ENCODE results near the gene APEX1.

APEX1 gene

DNA sequence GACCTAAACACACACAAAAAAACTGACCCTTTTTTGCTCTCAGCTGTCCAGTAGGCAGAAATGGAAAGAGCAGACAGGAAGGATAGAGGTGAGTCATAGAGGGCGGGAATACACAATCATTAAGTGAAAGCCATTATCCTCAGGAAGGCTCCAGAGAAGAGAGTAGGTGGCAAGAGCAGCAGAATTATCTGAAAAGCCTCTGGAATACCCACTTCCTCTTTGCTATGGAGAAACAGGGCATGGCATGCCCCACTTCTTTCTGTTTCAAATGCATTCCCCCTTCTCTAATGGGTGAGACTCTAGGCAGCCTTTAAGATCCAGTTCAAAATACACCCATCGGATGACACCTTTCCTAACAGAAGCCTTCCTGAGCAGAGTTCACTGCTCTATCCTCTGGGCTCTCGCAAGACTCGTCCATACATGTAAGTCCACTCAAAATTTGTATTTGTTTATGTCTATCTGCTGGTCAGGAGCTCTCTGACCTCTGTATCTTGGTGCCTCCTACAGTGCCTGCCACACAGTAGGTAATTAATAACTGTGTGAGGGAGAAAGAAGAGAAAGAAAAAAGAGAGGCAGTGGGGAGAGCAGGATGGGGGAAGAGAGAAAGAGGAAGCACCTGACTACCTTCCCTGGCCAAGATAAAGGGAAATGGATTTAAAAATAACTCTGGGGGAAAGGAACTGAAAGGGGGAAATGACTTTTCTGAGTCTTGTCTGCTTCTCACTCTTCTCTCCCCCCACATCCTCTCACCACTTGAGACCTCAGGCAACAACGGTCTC is 27.6 kb upstream of the APEX1 start:
- peak overlapping the region; percentile 34 for H3K9ac ChIP-seq (ENCODE audit: low read depth, low read length)
- peak overlapping the region; percentile 39 for H3K4me2 ChIP-seq (ENCODE audit: insufficient read depth, low read length)
- no peaks in the 10 kb centered on the region for H3K79me2 ChIP-seq (ENCODE audit: insufficient read depth, low read length)
- H3K27me3 ChIP-seq (ENCODE audit: insufficient read depth, low read length, poor library complexity), result no peaks in the 10 kb centered on the region
- H3K36me3 ChIP-seq (ENCODE audit: insufficient read depth, low read length), result no peaks in the 10 kb centered on the region
- peak overlapping the region; percentile 61 for H2AFZ ChIP-seq (ENCODE audit: low read depth, low read length)
- H3K27ac ChIP-seq (ENCODE audit: low read length), result peak overlapping the region; percentile 74
- no peak for TF ChIP-seq CTCF (IDR thresholded peaks at IDR 0.05; ENCODE audit: borderline replicate concordance, extremely low read depth, low read length, poor library complexity, severe bottlenecking)
- TF ChIP-seq EZH2 (IDR thresholded peaks at IDR 0.05; ENCODE audit: borderline replicate concordance, low read depth, low read length, severe bottlenecking), result no peak
- ATAC-seq (ENCODE audit: insufficient read depth, low read depth) (peak; percentile 86), DNase-seq (peak; percentile 46)
- peaks cover 16% of the 10 kb centered on the region for H3K4me1 ChIP-seq (ENCODE audit: insufficient read depth, low read length)
- no peaks in the 10 kb centered on the region for H3K9me3 ChIP-seq (ENCODE audit: insufficient read depth, low read length, severe bottlenecking)
- H4K20me1 ChIP-seq (ENCODE audit: insufficient read depth, low read length), result no peaks in the 10 kb centered on the region
- H3K4me3 ChIP-seq (ENCODE audit: low read depth in 1 of 2, low read length in 2 of 2), result no peak overlapping the region

GRCh38 chr14:20428010-20428365 is 27.0 kb upstream of the APEX1 start:
- no peak for DNase-seq
- Histone ChIP-seq H4K20me1 (ENCODE audit: insufficient read depth, low read length) (no peaks in the 10 kb centered on the region), H3K36me3 (ENCODE audit: insufficient read depth, low read length) (no peaks in the 10 kb centered on the region), H3K79me2 (ENCODE audit: insufficient read depth, low read length) (no peaks in the 10 kb centered on the region), H3K27me3 (ENCODE audit: insufficient read depth, low read length, poor library complexity) (no peaks in the 10 kb centered on the region), H3K27ac (ENCODE audit: low read length) (peak overlapping the region; percentile 74), H3K9ac (ENCODE audit: low read depth, low read length) (peak overlapping the region; percentile 34), H3K4me1 (ENCODE audit: insufficient read depth, low read length) (peaks cover 16% of the 10 kb centered on the region), H3K4me3 (ENCODE audit: low read depth in 1 of 2, low read length in 2 of 2) (no peak overlapping the region), H3K4me2 (ENCODE audit: insufficient read depth, low read length) (peak overlapping the region; percentile 39), H2AFZ (ENCODE audit: low read depth, low read length) (peak overlapping the region; percentile 61; the same call in 1 of the 2 replicates), H3K9me3 (ENCODE audit: insufficient read depth, low read length, severe bottlenecking) (no peaks in the 10 kb centered on the region)
- TF ChIP-seq EZH2 (IDR thresholded peaks at IDR 0.05; ENCODE audit: borderline replicate concordance, low read depth, low read length, severe bottlenecking), result no peak
- no peak for TF ChIP-seq CTCF (IDR thresholded peaks at IDR 0.05; ENCODE audit: borderline replicate concordance, extremely low read depth, low read length, poor library complexity, severe bottlenecking)
- peak; percentile 30; the same call in 2 of the 3 replicates for ATAC-seq (ENCODE audit: insufficient read depth, low read depth)

DNA sequence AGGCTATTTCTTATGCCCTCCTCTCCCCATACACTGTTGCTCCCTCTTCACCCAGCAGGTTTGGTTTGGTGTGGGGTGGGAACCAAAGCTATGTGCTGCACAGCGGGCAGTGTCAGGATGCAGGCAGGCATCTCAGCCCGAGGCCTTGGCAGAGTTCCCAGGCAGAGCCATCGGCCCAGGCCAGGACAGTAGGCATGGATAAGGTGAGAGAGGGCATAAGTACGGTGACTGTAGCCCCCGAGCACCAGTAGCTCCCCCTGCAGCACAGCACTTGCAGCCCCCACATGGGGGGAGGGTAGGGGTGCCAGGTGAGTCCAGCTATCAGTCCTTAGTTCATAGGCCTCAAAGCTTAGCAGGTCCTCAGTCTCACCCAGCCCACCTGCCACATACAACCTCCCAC is 26.2 kb upstream of the APEX1 start:
- Histone ChIP-seq H3K79me2 (ENCODE audit: insufficient read depth, low read length) (no peaks in the 10 kb centered on the region), H3K27ac (ENCODE audit: low read length) (no peak overlapping the region), H3K36me3 (ENCODE audit: insufficient read depth, low read length) (no peaks in the 10 kb centered on the region), H3K27me3 (ENCODE audit: insufficient read depth, low read length, poor library complexity) (no peaks in the 10 kb centered on the region), H4K20me1 (ENCODE audit: insufficient read depth, low read length) (no peaks in the 10 kb centered on the region), H3K4me3 (ENCODE audit: low read depth in 1 of 2, low read length in 2 of 2) (no peak overlapping the region), H3K9me3 (ENCODE audit: insufficient read depth, low read length, severe bottlenecking) (no peaks in the 10 kb centered on the region), H3K9ac (ENCODE audit: low read depth, low read length) (no peak overlapping the region), H3K4me2 (ENCODE audit: insufficient read depth, low read length) (no peak overlapping the region), H3K4me1 (ENCODE audit: insufficient read depth, low read length) (peaks cover 16% of the 10 kb centered on the region), H2AFZ (ENCODE audit: low read depth, low read length) (no peak overlapping the region; the same call in 1 of the 2 replicates)
- DNase-seq (no peak), ATAC-seq (ENCODE audit: insufficient read depth, low read depth) (no peak)
- TF ChIP-seq CTCF (IDR thresholded peaks at IDR 0.05; ENCODE audit: borderline replicate concordance, extremely low read depth, low read length, poor library complexity, severe bottlenecking), result no peak
- TF ChIP-seq EZH2 (IDR thresholded peaks at IDR 0.05; ENCODE audit: borderline replicate concordance, low read depth, low read length, severe bottlenecking), result no peak
